Vagina (tissue), 2 donors: Measurements from ENCODE around the gene NMNAT3. TPM values are rescaled to one million over a fixed set of nuclear protein-coding genes. Genes with fewer than 3 reads are reported as not detected.

ENCODE experiments used
- DNase-seq, 2 donors: peaks; one replicate each; pipeline ENCODE4 v3.0.0-alpha.2; 2017; ENCODE audit errors: extremely low spot score in 2 of 2
- H3K27ac ChIP-seq: fragments of 200-600 bp; sonication (generic); one replicate; pipeline ENCODE4 v1.5.1; 2019
- H3K27me3 ChIP-seq: fragments of 200-600 bp; sonication (generic); one replicate; pipeline ENCODE4 v1.5.1; 2019
- H3K36me3 ChIP-seq, 2 donors: fragments of 200-600 bp; sonication (generic); one replicate each; pipeline ENCODE4 v1.5.1; 2017 to 2019
- H3K4me1 ChIP-seq: fragments of 200-600 bp; sonication (generic); one replicate; pipeline ENCODE4 v1.5.1; 2019
- H3K4me3 ChIP-seq, 2 donors: fragments of 200-600 bp; sonication (generic); 1 replicate in 1 of 2; 2 replicates in 1 of 2; pipeline ENCODE4 v1.5.1; 2016 to 2019
- H3K9me3 ChIP-seq: fragments of 200-600 bp; sonication (generic); one replicate; pipeline ENCODE4 v1.5.1; 2019
- POLR2A ChIP-seq, 2 donors: fragments of 450-650 bp; IDR thresholded peaks; one replicate each; pipeline ENCODE4 v1.6.1; 2017; ENCODE audit warnings: antibody characterized with exemption in 2 of 2, mild to moderate bottlenecking in 2 of 2, moderate library complexity in 2 of 2
- POLR2AphosphoS5 ChIP-seq, 2 donors: sonication (generic); formaldehyde crosslinking; IDR thresholded peaks; one replicate each; pipeline ENCODE4 v1.9.0; 2017; ENCODE audit warnings: antibody characterized with exemption in 2 of 2, mild to moderate bottlenecking in 2 of 2, low read depth in 1 of 2; ENCODE audit not compliant: insufficient read depth in 1 of 2
- intact Hi-C: fragments of 100-400 bp; cut with DNase I; formaldehyde crosslinking; loops from one replicate; pipeline ENCODE4 v1.15.1; 2023
- total RNA-seq: library from RNA; depleted of rRNA; stranded (reverse); fragments of >200 nt; gene quantifications from one replicate; pipeline ENCODE4 v1.2.3, GENCODE V29; 2016
- TF ChIP-seq, protein P1 (sequence below), 3 experiments: fragments of 450-650 bp in 2 of 3; fragments of 200-600 bp in 1 of 3; sonication (generic) in 1 of 3; IDR thresholded peaks; one replicate each; pipeline ENCODE4 v1.5.1; 2017 to 2019; ENCODE audit warnings: antibody characterized with exemption in 3 of 3, mild to moderate bottlenecking in 2 of 3, moderate library complexity in 2 of 3

NMNAT3 gene
- total RNA-seq, 1 donor from 2014 or later = 17.4 TPM

DNA sequence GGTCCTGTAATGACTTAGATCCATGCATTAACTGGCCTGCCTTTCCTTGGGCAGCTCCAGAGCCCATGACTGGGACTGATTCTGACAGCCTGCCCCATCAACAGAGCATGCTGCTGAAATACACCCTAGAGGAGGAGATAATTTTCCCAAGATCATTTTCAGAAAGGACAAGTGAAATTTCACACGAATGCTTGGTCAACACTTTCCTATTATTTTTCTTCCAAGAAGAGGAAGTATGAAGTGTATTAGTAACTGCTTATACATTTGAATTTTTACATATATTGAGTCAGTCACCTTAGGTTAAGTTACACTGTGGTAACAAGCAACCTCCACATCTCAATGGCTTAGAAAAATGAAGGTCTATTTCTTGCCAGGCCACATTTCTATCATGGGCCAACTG, 9.7 kb upstream of the NMNAT3 start:
- H3K4me1 ChIP-seq = no peaks in the 10 kb centered on the region
- H3K4me3 ChIP-seq = no peak overlapping the region
- TF ChIP-seq POLR2A (IDR thresholded peaks at IDR 0.05) (no peak), POLR2AphosphoS5 (IDR thresholded peaks at IDR 0.05; ENCODE audit: insufficient read depth in 1 of 2, low read depth in 1 of 2) (no peak)
- TF ChIP-seq, protein P1, sequence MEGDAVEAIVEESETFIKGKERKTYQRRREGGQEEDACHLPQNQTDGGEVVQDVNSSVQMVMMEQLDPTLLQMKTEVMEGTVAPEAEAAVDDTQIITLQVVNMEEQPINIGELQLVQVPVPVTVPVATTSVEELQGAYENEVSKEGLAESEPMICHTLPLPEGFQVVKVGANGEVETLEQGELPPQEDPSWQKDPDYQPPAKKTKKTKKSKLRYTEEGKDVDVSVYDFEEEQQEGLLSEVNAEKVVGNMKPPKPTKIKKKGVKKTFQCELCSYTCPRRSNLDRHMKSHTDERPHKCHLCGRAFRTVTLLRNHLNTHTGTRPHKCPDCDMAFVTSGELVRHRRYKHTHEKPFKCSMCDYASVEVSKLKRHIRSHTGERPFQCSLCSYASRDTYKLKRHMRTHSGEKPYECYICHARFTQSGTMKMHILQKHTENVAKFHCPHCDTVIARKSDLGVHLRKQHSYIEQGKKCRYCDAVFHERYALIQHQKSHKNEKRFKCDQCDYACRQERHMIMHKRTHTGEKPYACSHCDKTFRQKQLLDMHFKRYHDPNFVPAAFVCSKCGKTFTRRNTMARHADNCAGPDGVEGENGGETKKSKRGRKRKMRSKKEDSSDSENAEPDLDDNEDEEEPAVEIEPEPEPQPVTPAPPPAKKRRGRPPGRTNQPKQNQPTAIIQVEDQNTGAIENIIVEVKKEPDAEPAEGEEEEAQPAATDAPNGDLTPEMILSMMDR (IDR thresholded peaks at IDR 0.05) = no peak
- H3K36me3 ChIP-seq = no peaks in the 10 kb centered on the region
- intact Hi-C loops = no loop called here
- H3K27me3 ChIP-seq = no peaks in the 10 kb centered on the region
- H3K9me3 ChIP-seq = no peaks in the 10 kb centered on the region
- DNase-seq = no peak
- H3K27ac ChIP-seq = no peak overlapping the region

DNA sequence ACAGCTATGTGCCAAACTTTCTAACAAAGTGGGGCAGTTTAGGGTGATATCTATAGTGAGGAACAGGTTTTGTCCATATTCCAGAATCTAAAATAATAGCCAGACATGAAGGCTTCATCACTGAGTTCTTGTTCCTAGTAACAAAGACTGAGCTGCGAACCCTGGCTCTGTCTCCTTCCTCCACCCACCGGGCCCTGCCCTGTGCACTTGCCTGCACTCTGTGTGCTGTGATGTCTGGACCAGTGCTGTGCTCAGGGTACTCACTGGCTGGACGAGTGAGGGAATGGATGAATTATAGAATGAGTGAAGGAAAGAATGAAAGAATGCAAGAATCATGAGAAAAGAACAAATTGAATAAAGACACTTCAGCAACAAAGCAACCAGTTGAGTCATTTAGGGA, 8.9 kb upstream of the NMNAT3 start:
- Histone ChIP-seq H3K4me1 (no peaks in the 10 kb centered on the region), H3K27me3 (no peaks in the 10 kb centered on the region), H3K27ac (no peak overlapping the region), H3K9me3 (no peaks in the 10 kb centered on the region), H3K36me3 (no peaks in the 10 kb centered on the region), H3K4me3 (no peak overlapping the region)
- intact Hi-C loops = no loop called here
- TF ChIP-seq, protein P1 (IDR thresholded peaks at IDR 0.05) = no peak
- no peak for DNase-seq

DNA sequence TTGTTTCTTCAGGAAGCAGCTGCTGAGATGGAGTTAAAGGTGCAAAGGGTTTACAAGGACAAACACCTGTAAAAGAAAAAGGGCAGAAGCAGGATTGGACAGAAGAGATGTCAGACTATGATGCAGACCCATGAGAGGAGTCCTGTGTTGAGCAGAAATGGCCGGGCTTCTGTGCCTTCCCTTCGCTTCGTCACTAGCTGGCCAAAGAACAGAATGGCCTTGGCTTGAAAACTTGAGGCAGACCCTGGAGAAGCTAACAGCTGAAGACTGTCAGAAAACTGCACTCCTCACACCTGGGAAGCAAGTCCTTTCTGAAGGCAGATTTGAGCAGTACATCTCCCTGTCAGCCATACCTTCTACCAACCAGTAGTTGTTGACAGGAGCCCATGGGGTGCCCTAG, 8.4 kb upstream of the NMNAT3 start:
- TF ChIP-seq, protein P1 (IDR thresholded peaks at IDR 0.05) = no peak
- no peak for TF ChIP-seq POLR2AphosphoS5 (IDR thresholded peaks at IDR 0.05; ENCODE audit: insufficient read depth in 1 of 2, low read depth in 1 of 2)
- TF ChIP-seq POLR2A (IDR thresholded peaks at IDR 0.05) = no peak
- no peak overlapping the region for H3K27ac ChIP-seq
- DNase-seq = no peak
- H3K4me1 ChIP-seq = no peaks in the 10 kb centered on the region
- H3K9me3 ChIP-seq = no peaks in the 10 kb centered on the region
- H3K27me3 ChIP-seq = no peaks in the 10 kb centered on the region
- intact Hi-C loops = no loop called here
- H3K4me3 ChIP-seq = no peak overlapping the region
- H3K36me3 ChIP-seq = no peaks in the 10 kb centered on the region

DNA sequence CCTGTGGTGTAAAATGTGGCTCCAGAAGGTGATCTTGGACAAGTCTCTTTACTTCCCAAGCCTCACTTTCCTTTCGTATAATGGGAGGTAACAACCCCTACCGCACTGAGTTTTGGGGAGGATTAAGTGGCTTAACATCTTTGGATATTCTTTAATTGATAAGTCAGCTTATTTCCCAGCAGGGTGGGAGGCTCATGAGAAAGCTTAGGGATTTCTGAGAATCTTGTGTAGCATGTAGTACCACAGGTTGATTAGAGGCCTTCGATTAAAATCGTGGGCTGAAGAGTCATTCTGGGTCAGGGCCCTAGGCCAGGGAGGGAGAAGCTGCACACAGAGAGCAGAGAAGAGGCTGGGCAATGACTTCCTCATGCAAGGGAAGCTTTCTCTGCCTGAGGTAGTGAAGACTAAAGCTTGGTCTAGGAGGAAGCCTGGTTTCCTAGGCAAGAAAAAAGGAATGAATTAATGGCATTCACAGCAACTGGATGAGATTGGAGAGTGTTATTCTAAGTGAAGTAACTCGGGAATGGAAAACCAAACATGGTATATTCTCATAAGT, 1.5 kb upstream of the NMNAT3 start:
- Histone ChIP-seq H3K9me3 (no peaks in the 10 kb centered on the region), H3K4me3 (no peak overlapping the region), H3K36me3 (no peaks in the 10 kb centered on the region), H3K27ac (no peak overlapping the region), H3K27me3 (no peaks in the 10 kb centered on the region), H3K4me1 (peaks cover 17% of the 10 kb centered on the region)
- intact Hi-C loops = no loop called here
- DNase-seq = no peak
- no peak for TF ChIP-seq POLR2A (IDR thresholded peaks at IDR 0.05)

DNA sequence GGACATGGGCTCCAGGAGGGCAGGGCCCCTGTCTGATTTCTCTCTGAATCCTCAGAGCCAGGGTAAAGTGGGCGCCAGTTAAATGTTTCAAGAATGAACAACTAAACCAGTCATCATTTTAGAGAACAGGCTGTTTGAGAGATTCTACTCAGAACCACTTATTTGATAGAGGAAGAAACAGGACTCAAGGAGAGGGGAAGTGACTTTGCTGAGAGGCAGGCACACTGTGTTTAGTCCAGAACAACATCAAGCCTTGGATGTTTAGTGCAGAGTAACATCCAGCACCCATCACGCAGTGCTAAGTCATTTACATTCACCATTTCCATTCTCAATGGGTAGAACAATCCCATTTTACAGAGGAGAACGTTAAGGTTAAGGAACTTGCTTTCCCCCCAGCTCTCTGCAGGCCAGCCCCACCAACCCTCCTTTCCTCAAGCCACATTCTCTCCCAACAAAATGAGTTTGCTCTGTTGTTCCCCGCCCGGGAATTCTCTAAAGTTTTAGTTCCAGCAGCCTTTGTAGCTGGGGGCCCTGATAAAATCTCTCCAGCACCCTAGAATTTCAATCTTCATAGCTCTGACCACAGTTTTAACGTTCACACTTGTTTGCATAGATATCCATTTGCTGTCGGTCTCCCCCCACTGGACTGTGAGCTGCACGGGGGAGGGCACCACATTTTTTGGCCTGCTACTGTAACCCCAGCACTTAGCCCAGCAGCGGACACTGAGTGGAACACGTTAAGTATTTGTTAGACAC, 962 bp downstream of the NMNAT3 start:
- TF ChIP-seq, protein P1 (IDR thresholded peaks at IDR 0.05) = no peak
- no peak for TF ChIP-seq POLR2AphosphoS5 (IDR thresholded peaks at IDR 0.05; ENCODE audit: insufficient read depth in 1 of 2, low read depth in 1 of 2)
- no peak for TF ChIP-seq POLR2A (IDR thresholded peaks at IDR 0.05)
- Histone ChIP-seq H3K36me3 (no peaks in the 10 kb centered on the region), H3K27me3 (no peaks in the 10 kb centered on the region), H3K4me1 (peaks cover 17% of the 10 kb centered on the region), H3K9me3 (no peaks in the 10 kb centered on the region), H3K27ac (no peak overlapping the region), H3K4me3 (peak overlapping the region; percentile 68 to 81)
- intact Hi-C loops = no loop called here
- no peak for DNase-seq
